SK-N-SH (cell line): Measurements from ENCODE around the gene JMJD1C. TPM values are rescaled to one million over a fixed set of nuclear protein-coding genes. Genes with fewer than 3 reads are reported as not detected.

Source experiments
- CTCF ChIA-PET: fragments of 300-600, 350-600 bp; formaldehyde crosslinking; extraction: SDS; loops from one replicate; lab custom pipeline; 2021; lab: Yijun Ruan, JAX
- POLR2A ChIA-PET: fragments of 350-600 bp; sonication (Branson Sonifier 250); formaldehyde crosslinking; extraction: SDS; loops from one replicate; lab custom pipeline; 2020; ENCODE audit warnings: antibody characterized with exemption, inconsistent platforms; lab: Yijun Ruan, JAX
- DNase-seq: peaks from one replicate; pipeline ENCODE4 v3.0.0; 2012
- H2AFZ ChIP-seq: fragments of 200-600 bp; sonication (generic); 2 replicates; pipeline ENCODE4 v1.8.1; 2016; ENCODE audit warnings: antibody characterized with exemption, mild to moderate bottlenecking, low read depth
- H3F3A ChIP-seq: fragments of 200-600 bp; sonication (generic); replicated peaks from 2 replicates; pipeline ENCODE3; 2016; ENCODE audit warnings: antibody characterized with exemption, mild to moderate bottlenecking; ENCODE audit not compliant: insufficient read depth
- H3K27ac ChIP-seq, 2 experiments: fragments of 200-500 bp in 1 of 2; fragments of 200-600 bp in 1 of 2; sonication (Bioruptor generic) in 1 of 2; sonication (generic), shearing (Covaris generic) in 1 of 2; 2 replicates each; pipeline versions ENCODE4 v1.5.1 to v1.6.1; 2014 to 2016; ENCODE audit warnings: low read depth in 2 of 2, inconsistent platforms in 1 of 2, low read length in 1 of 2, mild to moderate bottlenecking in 1 of 2, mixed read lengths in 1 of 2
- H3K27me3 ChIP-seq: fragments of 200-600 bp; sonication (generic), shearing (Covaris generic); 2 replicates; pipeline ENCODE4 v1.6.1; 2016; ENCODE audit warnings: mixed run types; ENCODE audit not compliant: insufficient read depth
- H3K36me3 ChIP-seq, 2 experiments: fragments of 200-500 bp in 1 of 2; fragments of 200-600 bp in 1 of 2; sonication (Bioruptor generic) in 1 of 2; sonication (generic) in 1 of 2; replicated peaks in 1 of 2; 2 replicates each; pipeline versions ENCODE3 to v1.5.1; 2014 to 2016; ENCODE audit warnings: low read length in 1 of 2, mild to moderate bottlenecking in 1 of 2; ENCODE audit not compliant: insufficient read depth in 2 of 2, control insufficient read depth in 1 of 2
- H3K4me1 ChIP-seq, 2 experiments: fragments of 200-500 bp in 1 of 2; fragments of 200-600 bp in 1 of 2; sonication (Bioruptor generic) in 1 of 2; sonication (generic), shearing (Covaris generic) in 1 of 2; 2 replicates each; pipeline versions ENCODE4 v1.5.1 to v1.6.1; 2014 to 2016; ENCODE audit warnings: low read depth in 1 of 2, low read length in 1 of 2, mixed run types in 1 of 2; ENCODE audit not compliant: insufficient read depth in 2 of 2, control insufficient read depth in 1 of 2
- H3K4me2 ChIP-seq: fragments of 200-600 bp; sonication (generic), shearing (Covaris generic); 2 replicates; pipeline ENCODE4 v1.6.1; 2017; ENCODE audit warnings: mixed run types
- H3K4me3 ChIP-seq, 2 experiments: fragments of 200-500 bp in 1 of 2; fragments of 200-600 bp in 1 of 2; sonication (Bioruptor generic) in 1 of 2; sonication (generic), shearing (Covaris generic) in 1 of 2; 2 replicates each; pipeline versions ENCODE4 v1.5.1 to v1.8.1; 2014 to 2016; ENCODE audit warnings: low read depth in 2 of 2, inconsistent platforms in 1 of 2, low read length in 1 of 2, mild to moderate bottlenecking in 1 of 2, mixed read lengths in 1 of 2, moderate library complexity in 1 of 2
- H3K79me2 ChIP-seq: fragments of 200-600 bp; sonication (generic); 2 replicates; pipeline ENCODE4 v1.8.1; 2017; ENCODE audit warnings: mild to moderate bottlenecking; ENCODE audit not compliant: insufficient read depth
- H3K9ac ChIP-seq: fragments of 200-600 bp; sonication (generic); 2 replicates; pipeline ENCODE4 v1.6.1; 2017; ENCODE audit warnings: mixed run types
- H3K9me2 ChIP-seq: fragments of 200-600 bp; sonication (generic); 2 replicates; pipeline ENCODE4 v1.6.1; 2017; ENCODE audit warnings: mixed run types
- H3K9me3 ChIP-seq: fragments of 200-600 bp; sonication (generic); 2 replicates; pipeline ENCODE4 v1.6.1; 2017; ENCODE audit warnings: mixed run types, mild to moderate bottlenecking, moderate library complexity
- H4K20me1 ChIP-seq: fragments of 200-600 bp; sonication (generic); 2 replicates; pipeline ENCODE4 v1.6.1; 2017; ENCODE audit warnings: mild to moderate bottlenecking, mixed run types; ENCODE audit not compliant: insufficient read depth
- CHD2 ChIP-seq: fragments of 150-350 bp; IDR thresholded peaks from 2 replicates; pipeline ENCODE4 v1.6.1; 2018; ENCODE audit warnings: low read length; ENCODE audit not compliant: partially characterized antibody
- ELF1 ChIP-seq: IDR thresholded peaks from 2 replicates; pipeline ENCODE4 v1.4.0; 2012
- EP300 ChIP-seq, 2 experiments: IDR thresholded peaks; 2 replicates each; pipeline versions ENCODE4 v1.4.0 to v1.6.1; 2012; ENCODE audit warnings: borderline replicate concordance in 1 of 2, low read depth in 1 of 2, low read length in 1 of 2
- EZH2phosphoT487 ChIP-seq: fragments of 200-600 bp; sonication (generic); IDR thresholded peaks from 2 replicates; pipeline ENCODE4 v1.6.1; 2017; ENCODE audit warnings: low read depth, mixed run types, mild to moderate bottlenecking, antibody characterized with exemption, moderate library complexity, borderline replicate concordance
- FOSL2 ChIP-seq: IDR thresholded peaks from 2 replicates; pipeline ENCODE4 v1.4.0; 2012; ENCODE audit warnings: low read depth, mild to moderate bottlenecking, moderate library complexity, borderline replicate concordance
- FOXJ3 ChIP-seq: sonication (generic); formaldehyde crosslinking; IDR thresholded peaks from 2 replicates; pipeline ENCODE4 v1.5.1; 2020; ENCODE audit warnings: mild to moderate bottlenecking, missing genetic modification reagents
- FOXM1 ChIP-seq: IDR thresholded peaks from 2 replicates; pipeline ENCODE4 v1.4.0; 2012; ENCODE audit warnings: low read depth, mild to moderate bottlenecking
- GABPA ChIP-seq: IDR thresholded peaks from 2 replicates; pipeline ENCODE4 v1.4.0; 2012; ENCODE audit warnings: low read depth, mild to moderate bottlenecking
- GATA2 ChIP-seq: sonication (generic); formaldehyde crosslinking; IDR thresholded peaks from 2 replicates; pipeline ENCODE4 v1.5.0; 2020; ENCODE audit warnings: mild to moderate bottlenecking, missing genetic modification reagents
- IRF3 ChIP-seq: fragments of 150-350 bp; IDR thresholded peaks from 2 replicates; pipeline ENCODE4 v1.6.1; 2016; ENCODE audit warnings: mild to moderate bottlenecking, low read depth, low read length
- JUND ChIP-seq: IDR thresholded peaks from 2 replicates; pipeline ENCODE4 v1.4.0; 2012
- MAX ChIP-seq: IDR thresholded peaks from 2 replicates; pipeline ENCODE4 v1.4.0; 2012; ENCODE audit warnings: low read depth
- MEF2A ChIP-seq: IDR thresholded peaks from 2 replicates; pipeline ENCODE4 v1.4.0; 2012; ENCODE audit warnings: low read depth, borderline replicate concordance
- NFIC ChIP-seq: IDR thresholded peaks from 2 replicates; pipeline ENCODE4 v1.4.0; 2012; ENCODE audit warnings: borderline replicate concordance
- NRF1 ChIP-seq: IDR thresholded peaks from 2 replicates; pipeline ENCODE4 v1.6.1; 2012; ENCODE audit warnings: low read depth, mild to moderate bottlenecking, low read length
- POLR2AphosphoS5 ChIP-seq: IDR thresholded peaks from 2 replicates; pipeline ENCODE4 v1.6.1; 2012; ENCODE audit warnings: low read depth, low read length
- RAD21 ChIP-seq: IDR thresholded peaks from 2 replicates; pipeline ENCODE4 v1.6.1; 2012; ENCODE audit warnings: mild to moderate bottlenecking, low read length
- RCOR1 ChIP-seq: fragments of 150-350 bp; IDR thresholded peaks from 2 replicates; pipeline ENCODE4 v1.6.1; 2017; ENCODE audit warnings: antibody characterized with exemption, low read length
- RXRA ChIP-seq: IDR thresholded peaks from 2 replicates; pipeline ENCODE4 v1.4.0; 2012; ENCODE audit warnings: low read depth, mild to moderate bottlenecking, borderline replicate concordance
- TAF1 ChIP-seq: IDR thresholded peaks from 2 replicates; pipeline ENCODE4 v1.6.1; 2012; ENCODE audit warnings: low read depth, mild to moderate bottlenecking, low read length, moderate library complexity, borderline replicate concordance
- USF1 ChIP-seq: IDR thresholded peaks from 2 replicates; pipeline ENCODE4 v1.4.0; 2012; ENCODE audit warnings: low read depth, borderline replicate concordance
- WGBS: methylation state at CpG from one replicate; pipeline ENCODE4 v1.1.6; 2017; ENCODE audit warnings: low lambda C conversion rate; 5-methylcytosine and 5-hydroxymethylcytosine counted together
- polyA plus RNA-seq, 3 experiments: library from polyadenylated mRNA; depleted of rRNA; stranded (reverse); fragments of >200 nt; gene quantifications; 2 replicates each; pipeline ENCODE4 v1.2.3, GENCODE V29; 2012
- TF ChIP-seq, protein P1 (sequence below): IDR thresholded peaks from 2 replicates; pipeline ENCODE4 v1.4.0; 2012; ENCODE audit warnings: low read depth, borderline replicate concordance
- TF ChIP-seq, protein P2 (sequence below): IDR thresholded peaks from 2 replicates; pipeline ENCODE4 v1.6.1; 2012; ENCODE audit warnings: mild to moderate bottlenecking, low read depth, low read length, moderate library complexity
- TF ChIP-seq, protein P3 (sequence below): IDR thresholded peaks from 2 replicates; pipeline ENCODE4; 2012

JMJD1C gene
- polyA plus RNA-seq, 1 of the 3 experiments (the other 2 are of a cell fraction), result 11.7 TPM

DNA sequence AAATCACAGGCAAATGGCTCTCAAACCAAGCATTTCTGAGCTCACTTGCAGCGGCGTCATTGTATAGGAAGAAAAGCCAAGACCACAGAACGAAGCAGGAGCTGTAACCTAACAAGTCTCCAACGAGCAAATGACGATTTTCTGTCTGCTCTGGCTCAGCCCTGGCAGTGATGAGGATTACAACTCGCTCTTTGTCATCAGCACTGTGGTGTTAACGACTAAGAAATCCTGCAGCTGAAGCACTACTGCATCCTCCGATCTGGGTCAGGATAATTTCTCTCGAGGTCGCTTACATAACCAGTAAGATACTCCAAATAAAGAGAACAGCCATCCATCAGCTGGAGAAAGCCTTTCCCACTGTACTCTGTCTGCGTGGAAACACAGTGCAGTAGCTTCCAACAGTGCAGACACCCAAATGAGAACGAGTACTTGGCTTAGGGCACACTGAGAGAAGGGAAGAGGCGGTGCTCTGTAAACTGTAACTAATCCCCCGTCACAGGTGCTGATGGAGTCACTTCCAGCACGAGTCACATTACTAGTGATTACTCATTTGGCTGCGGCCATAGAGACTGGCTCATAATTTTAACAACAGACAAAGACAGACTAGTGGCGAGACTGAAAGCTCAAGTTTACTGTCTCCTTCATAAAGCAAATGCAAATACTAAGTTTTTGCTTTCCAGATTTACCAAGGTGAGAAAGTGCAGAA is 196.8 kb downstream of the JMJD1C start:
- ChIA-PET CTCF (interaction anchor here (0.6 to 2.0 kb wide), 12 partner anchors 8 to 444 kb away, joined by 3 to 7 read pairs (median 4); no protein-coding TSS in a partner anchor), POLR2A (interaction anchor here (0.6 to 2.3 kb wide), 9 partner anchors 12 to 444 kb away, joined by 3 to 10 read pairs (median 4); partner anchors contain the start of gene JMJD1C)
- H3F3A ChIP-seq, result peaks cover 50% of the 10 kb centered on the region
- no peak overlapping the region for H2AFZ ChIP-seq
- peak; percentile 49 for DNase-seq
- H3K9me3 ChIP-seq, result no peaks in the 10 kb centered on the region
- peak overlapping the region; percentile 98 to 99 for H3K27ac ChIP-seq
- H3K27me3 ChIP-seq, result no peaks in the 10 kb centered on the region
- H3K79me2 ChIP-seq, result peaks cover 93% of the 10 kb centered on the region
- H3K4me2 ChIP-seq, result peak overlapping the region; percentile 75
- WGBS, result 1% methylated on average over 17 of the region's 17 CpGs
- H4K20me1 ChIP-seq, result peaks cover 22% of the 10 kb centered on the region; the same call in 1 of the 2 replicates
- peak overlapping the region; percentile 71 to 79 for H3K4me3 ChIP-seq
- no peaks in the 10 kb centered on the region for H3K9me2 ChIP-seq
- H3K36me3 ChIP-seq, result peaks cover 0 to 2% of the 10 kb centered on the region in 2 experiments
- peak overlapping the region; percentile 91 for H3K9ac ChIP-seq
- H3K4me1 ChIP-seq, result peaks cover 0 to 5% of the 10 kb centered on the region in 2 experiments; a peak in 1 of 4 replicates
- TF ChIP-seq JUND (peak; percentile 67), EP300 (IDR thresholded peaks at IDR 0.05; ENCODE audit: borderline replicate concordance in 1 of 2, low read depth in 1 of 2, low read length in 1 of 2) (peak in 1 of 2 experiments; percentile 53; a peak in 1 of 4 replicates), USF1 (peak; percentile 53; the same call in 1 of the 2 replicates), FOSL2 (peak; percentile 78), MEF2A (no peak), MAX (peak; percentile 64), RXRA (0 out of 2 replicates have a peak, but pooled peaks have one; percentile 28), GATA2 (CRISPR knock-in tag) (no peak), EZH2phosphoT487 (no peak), RCOR1 (no peak; the same call in 1 of the 2 replicates), CHD2 (no peak), IRF3 (no peak), FOXJ3 (CRISPR knock-in tag) (no peak), POLR2AphosphoS5 (peak; percentile 93), ELF1 (no peak), RAD21 (no peak; the same call in 1 of the 2 replicates), NFIC (peak; percentile 54), TAF1 (peak; percentile 90), NRF1 (no peak), FOXM1 (0 out of 2 replicates have a peak, but pooled peaks have one; percentile 46), GABPA (peak; percentile 59)
- TF ChIP-seq, protein P1, sequence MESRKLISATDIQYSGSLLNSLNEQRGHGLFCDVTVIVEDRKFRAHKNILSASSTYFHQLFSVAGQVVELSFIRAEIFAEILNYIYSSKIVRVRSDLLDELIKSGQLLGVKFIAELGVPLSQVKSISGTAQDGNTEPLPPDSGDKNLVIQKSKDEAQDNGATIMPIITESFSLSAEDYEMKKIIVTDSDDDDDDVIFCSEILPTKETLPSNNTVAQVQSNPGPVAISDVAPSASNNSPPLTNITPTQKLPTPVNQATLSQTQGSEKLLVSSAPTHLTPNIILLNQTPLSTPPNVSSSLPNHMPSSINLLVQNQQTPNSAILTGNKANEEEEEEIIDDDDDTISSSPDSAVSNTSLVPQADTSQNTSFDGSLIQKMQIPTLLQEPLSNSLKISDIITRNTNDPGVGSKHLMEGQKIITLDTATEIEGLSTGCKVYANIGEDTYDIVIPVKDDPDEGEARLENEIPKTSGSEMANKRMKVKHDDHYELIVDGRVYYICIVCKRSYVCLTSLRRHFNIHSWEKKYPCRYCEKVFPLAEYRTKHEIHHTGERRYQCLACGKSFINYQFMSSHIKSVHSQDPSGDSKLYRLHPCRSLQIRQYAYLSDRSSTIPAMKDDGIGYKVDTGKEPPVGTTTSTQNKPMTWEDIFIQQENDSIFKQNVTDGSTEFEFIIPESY, result no peak
- TF ChIP-seq, protein P2, sequence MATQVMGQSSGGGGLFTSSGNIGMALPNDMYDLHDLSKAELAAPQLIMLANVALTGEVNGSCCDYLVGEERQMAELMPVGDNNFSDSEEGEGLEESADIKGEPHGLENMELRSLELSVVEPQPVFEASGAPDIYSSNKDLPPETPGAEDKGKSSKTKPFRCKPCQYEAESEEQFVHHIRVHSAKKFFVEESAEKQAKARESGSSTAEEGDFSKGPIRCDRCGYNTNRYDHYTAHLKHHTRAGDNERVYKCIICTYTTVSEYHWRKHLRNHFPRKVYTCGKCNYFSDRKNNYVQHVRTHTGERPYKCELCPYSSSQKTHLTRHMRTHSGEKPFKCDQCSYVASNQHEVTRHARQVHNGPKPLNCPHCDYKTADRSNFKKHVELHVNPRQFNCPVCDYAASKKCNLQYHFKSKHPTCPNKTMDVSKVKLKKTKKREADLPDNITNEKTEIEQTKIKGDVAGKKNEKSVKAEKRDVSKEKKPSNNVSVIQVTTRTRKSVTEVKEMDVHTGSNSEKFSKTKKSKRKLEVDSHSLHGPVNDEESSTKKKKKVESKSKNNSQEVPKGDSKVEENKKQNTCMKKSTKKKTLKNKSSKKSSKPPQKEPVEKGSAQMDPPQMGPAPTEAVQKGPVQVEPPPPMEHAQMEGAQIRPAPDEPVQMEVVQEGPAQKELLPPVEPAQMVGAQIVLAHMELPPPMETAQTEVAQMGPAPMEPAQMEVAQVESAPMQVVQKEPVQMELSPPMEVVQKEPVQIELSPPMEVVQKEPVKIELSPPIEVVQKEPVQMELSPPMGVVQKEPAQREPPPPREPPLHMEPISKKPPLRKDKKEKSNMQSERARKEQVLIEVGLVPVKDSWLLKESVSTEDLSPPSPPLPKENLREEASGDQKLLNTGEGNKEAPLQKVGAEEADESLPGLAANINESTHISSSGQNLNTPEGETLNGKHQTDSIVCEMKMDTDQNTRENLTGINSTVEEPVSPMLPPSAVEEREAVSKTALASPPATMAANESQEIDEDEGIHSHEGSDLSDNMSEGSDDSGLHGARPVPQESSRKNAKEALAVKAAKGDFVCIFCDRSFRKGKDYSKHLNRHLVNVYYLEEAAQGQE, result no peak
- TF ChIP-seq, protein P3, sequence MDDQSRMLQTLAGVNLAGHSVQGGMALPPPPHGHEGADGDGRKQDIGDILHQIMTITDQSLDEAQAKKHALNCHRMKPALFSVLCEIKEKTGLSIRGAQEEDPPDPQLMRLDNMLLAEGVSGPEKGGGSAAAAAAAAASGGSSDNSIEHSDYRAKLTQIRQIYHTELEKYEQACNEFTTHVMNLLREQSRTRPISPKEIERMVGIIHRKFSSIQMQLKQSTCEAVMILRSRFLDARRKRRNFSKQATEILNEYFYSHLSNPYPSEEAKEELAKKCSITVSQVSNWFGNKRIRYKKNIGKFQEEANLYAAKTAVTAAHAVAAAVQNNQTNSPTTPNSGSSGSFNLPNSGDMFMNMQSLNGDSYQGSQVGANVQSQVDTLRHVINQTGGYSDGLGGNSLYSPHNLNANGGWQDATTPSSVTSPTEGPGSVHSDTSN, result peak; percentile 75
